HepG2 (cell line): ENCODE data around the gene ZFHX3. TPM values are rescaled to one million over a fixed set of nuclear protein-coding genes. Genes with fewer than 3 reads are reported as not detected.

Experiments
- ATRX ChIP-seq: sonication (generic); formaldehyde crosslinking; IDR thresholded peaks from 2 replicates; pipeline ENCODE4 v1.4.0; 2020; ENCODE audit warnings: missing genetic modification reagents, borderline replicate concordance
- JUND ChIP-seq: sonication (generic); formaldehyde crosslinking; IDR thresholded peaks from 2 replicates; pipeline ENCODE4 v1.8.0; 2022; ENCODE audit warnings: mild to moderate bottlenecking, missing genetic modification reagents
- MIXL1 ChIP-seq: IDR thresholded peaks from 2 replicates; pipeline ENCODE4 v1.6.1; 2016
- MLXIP ChIP-seq: sonication (generic); formaldehyde crosslinking; IDR thresholded peaks from 2 replicates; pipeline ENCODE4 v1.9.0; 2021; ENCODE audit warnings: missing genetic modification reagents, borderline replicate concordance
- MNT ChIP-seq: fragments of 450-650 bp; IDR thresholded peaks from 2 replicates; pipeline ENCODE4 v1.6.1; 2016
- MTERF4 ChIP-seq: sonication (generic); formaldehyde crosslinking; IDR thresholded peaks from 2 replicates; pipeline ENCODE4 v1.8.0; 2023; ENCODE audit warnings: mild to moderate bottlenecking, missing genetic modification reagents
- SIX4 ChIP-seq: sonication (generic); formaldehyde crosslinking; IDR thresholded peaks from 2 replicates; pipeline ENCODE4 v1.4.0; 2020; ENCODE audit warnings: missing genetic modification reagents
- SRF ChIP-seq: IDR thresholded peaks from 2 replicates; pipeline ENCODE4 v1.6.1; 2011; ENCODE audit warnings: mild to moderate bottlenecking, low read depth, low read length, moderate library complexity
- ZNF18 ChIP-seq: sonication (generic); formaldehyde crosslinking; IDR thresholded peaks from 2 replicates; pipeline ENCODE4 v1.8.0; 2022; ENCODE audit warnings: mild to moderate bottlenecking, missing genetic modification reagents; ENCODE audit not compliant: insufficient replicate concordance
- ZNF687 ChIP-seq: sonication (generic); formaldehyde crosslinking; IDR thresholded peaks from 2 replicates; pipeline ENCODE4 v1.5.1; 2020; ENCODE audit warnings: mild to moderate bottlenecking, missing genetic modification reagents, moderate library complexity
- ZNF784 ChIP-seq: sonication (generic); formaldehyde crosslinking; IDR thresholded peaks from 2 replicates; pipeline ENCODE4 v1.5.1; 2020; ENCODE audit warnings: missing genetic modification reagents, mild to moderate bottlenecking, borderline replicate concordance
- ZNF790 ChIP-seq: sonication (generic); formaldehyde crosslinking; IDR thresholded peaks from 2 replicates; pipeline ENCODE4 v1.8.0; 2022; ENCODE audit warnings: missing genetic modification reagents, mild to moderate bottlenecking, borderline replicate concordance
- polyA plus RNA-seq, 8 experiments: library from polyadenylated mRNA; depleted of rRNA in 3 of 8; stranded (reverse) in 7 of 8; unstranded in 1 of 8; fragments of >200 nt; fragmentation: Illumina TruSeq in 4 of 8; extraction: Trizol in 4 of 8; gene quantifications; 2 replicates each; pipeline versions ENCODE4 v1.2.1 to v1.2.3, GENCODE V29; 2011 to 2016; ENCODE audit warnings: low read depth in 4 of 8, missing spikeins in 1 of 8, mixed read lengths in 1 of 8; ENCODE audit not compliant: insufficient read depth in 1 of 8
- total RNA-seq, 5 experiments: library from RNA; depleted of rRNA; stranded (reverse); fragments of >200 nt; fragmentation: Illumina TruSeq; extraction: Trizol; gene quantifications; 2 replicates each; pipeline ENCODE4 v1.2.3, GENCODE V29; 2016; ENCODE audit warnings: low read depth in 1 of 5

ZFHX3 gene
- total and polyA plus RNA-seq, 2 of the 13 experiments (the other 11 are each of a cell fraction or from before 2014, with no cell fraction given), result 5.0 to 6.0 TPM

- TF ChIP-seq ZNF687 (CRISPR knock-in tag) (peak; percentile 67), JUND (CRISPR knock-in tag) (no peak; the same call in 1 of the 2 replicates), MLXIP (CRISPR knock-in tag) (0 out of 2 replicates have a peak, but pooled peaks have one; percentile 53), ZNF784 (CRISPR knock-in tag) (no peak; the same call in 1 of the 2 replicates), MIXL1 (CRISPR knock-in tag) (no peak; the same call in 1 of the 2 replicates), SRF (peak; percentile 40; the same call in 1 of the 2 replicates), MNT (peak; percentile 27; the same call in 1 of the 2 replicates), ATRX (no peak), ZNF18 (peak; percentile 63), ZNF790 (CRISPR knock-in tag) (no peak), MTERF4 (CRISPR knock-in tag) (peak; percentile 78), SIX4 (CRISPR knock-in tag) (no peak)
These were observed 122.8 kb downstream of the ZFHX3 start (continued) for GRCh38 chr16:72924927-72925630.
